Right lobe of liver (tissue), 4 donors: ENCODE results near the gene IL12B.
"Not testable (repeated sequence)": the region's sequence is repeated elsewhere in the genome, so short reads cannot be mapped to it uniquely, and the experiment has no call there.

ENCODE experiments used
- CTCF ChIP-seq, 4 donors: fragments of 200-600 bp in 3 of 4; fragments of 450-650 bp in 1 of 4; IDR thresholded peaks; one replicate each; pipeline versions ENCODE4 v1.5.1 to v1.8.0; 2016 to 2022; ENCODE audit warnings: antibody characterized with exemption in 4 of 4, mild to moderate bottlenecking in 2 of 4
- POLR2A ChIP-seq: fragments of 450-650 bp; IDR thresholded peaks from one replicate; pipeline ENCODE4 v1.6.1; 2017; ENCODE audit warnings: antibody characterized with exemption, mild to moderate bottlenecking
- donor health status: DM: no; HTN: no; CAD: no.
- donor health status: DM: no; HTN: no; CAD: no.
- donor health status: DM: no; HTN: yes; CAD: no.

- not testable (repeated sequence) for TF ChIP-seq CTCF (IDR thresholded peaks at IDR 0.05); POLR2A
Observed at GRCh38 chr5:159297300-159297699, 33.0 kb downstream of the IL12B start.
